GM12878 (cell line): Measurements from ENCODE around the gene DPM1. TPM values are rescaled to one million over a fixed set of nuclear protein-coding genes. Genes with fewer than 3 reads are reported as not detected.

Source experiments
- ATAC-seq: fragments of 200-7000 bp; cut with Tn5 transposase; 3 replicates; pipeline ENCODE4 v1.9.1; 2020; ENCODE audit warnings: mild to moderate bottlenecking, moderate library complexity
- BruUV-seq: library from RNA; stranded (reverse); fragments of 400-500 nt; replicated peaks from 2 replicates; lab custom pipeline; 2021; lab: Mats Ljungman, UMichigan
- CTCF ChIA-PET: fragments of 300-600 bp; sonication (Branson Sonifier 250); formaldehyde crosslinking; extraction: SDS; loops from one replicate; lab custom pipeline; 2021; ENCODE audit warnings: inconsistent platforms; lab: Yijun Ruan, JAX
- POLR2A ChIA-PET: fragments of 350-600 bp; formaldehyde crosslinking; extraction: SDS; loops from one replicate; lab custom pipeline; 2021; ENCODE audit warnings: inconsistent platforms; lab: Charles Lee
- RAD21 ChIA-PET: fragments of 300-600 bp; sonication (Branson Sonifier 250); formaldehyde crosslinking; loops from one replicate; lab custom pipeline; 2023; ENCODE audit warnings: antibody characterized with exemption; ENCODE audit not compliant: unreplicated experiment; lab: Charles Lee
- SMC1A ChIA-PET: fragments of 300-600 bp; sonication (Branson Sonifier 250); formaldehyde crosslinking; loops from one replicate; lab custom pipeline; 2023; ENCODE audit not compliant: unreplicated experiment, uncharacterized antibody; lab: Charles Lee
- DNase-seq: peaks from one replicate; pipeline ENCODE4 v3.0.0-alpha.2; 2011; ENCODE audit warnings: low read depth, low spot score
- FAIRE-seq: peaks from 3 replicates; lab custom pipeline; 2011; peaks lifted over from hg19 to GRCh38; lab: Jason Lieb, UNC
- H2AFZ ChIP-seq: 2 replicates; pipeline ENCODE4 v1.6.0; 2011; ENCODE audit warnings: low read depth, low read length, control low read depth; ENCODE audit not compliant: control insufficient read depth
- H3K27ac ChIP-seq: 2 replicates; pipeline ENCODE4 v1.5.1; 2011; ENCODE audit warnings: control low read depth; ENCODE audit not compliant: control insufficient read depth, insufficient read depth
- H3K27me3 ChIP-seq, 2 experiments: replicated peaks in 1 of 2; 2 replicates each; pipeline versions ENCODE4 v1.6.0 to v1.6.1; 2011; ENCODE audit warnings: low read length in 1 of 2; ENCODE audit not compliant: control insufficient read depth in 2 of 2, insufficient read depth in 2 of 2
- H3K36me3 ChIP-seq, 2 experiments: 2 replicates each; pipeline ENCODE4 v1.5.1; 2011; ENCODE audit warnings: low read length in 1 of 2; ENCODE audit not compliant: control insufficient read depth in 2 of 2, insufficient read depth in 2 of 2
- H3K4me1 ChIP-seq: 2 replicates; pipeline ENCODE4 v1.6.1; 2011; ENCODE audit warnings: mild to moderate bottlenecking, low read length, moderate library complexity, mixed read lengths; ENCODE audit not compliant: control insufficient read depth, insufficient read depth
- H3K4me2 ChIP-seq: 2 replicates; pipeline ENCODE4 v1.6.0; 2011; ENCODE audit warnings: control low read depth; ENCODE audit not compliant: control insufficient read depth, insufficient read depth
- H3K4me3 ChIP-seq: fragments of 200-600 bp; sonication (generic); 2 replicates; pipeline ENCODE4 v1.5.1; 2016
- H3K79me2 ChIP-seq: 2 replicates; pipeline ENCODE4 v1.6.0; 2011; ENCODE audit warnings: low read length; ENCODE audit not compliant: control insufficient read depth, insufficient read depth
- H3K9ac ChIP-seq: 2 replicates; pipeline ENCODE4 v1.8.0; 2011; ENCODE audit warnings: low read length, control low read depth, mixed read lengths; ENCODE audit not compliant: control insufficient read depth, insufficient read depth
- H3K9me3 ChIP-seq: replicated peaks from 3 replicates; pipeline ENCODE4 v1.5.1; 2011; ENCODE audit warnings: mild to moderate bottlenecking, low read length; ENCODE audit not compliant: control insufficient read depth, insufficient read depth
- H4K20me1 ChIP-seq: 2 replicates; pipeline ENCODE4 v1.6.0; 2011; ENCODE audit not compliant: control insufficient read depth, insufficient read depth
- BRCA1 ChIP-seq: IDR thresholded peaks from 2 replicates; pipeline ENCODE4 v1.6.1; 2011; ENCODE audit warnings: low read depth, low read length, improper control_type of control experiment
- CBX5 ChIP-seq: sonication (generic); IDR thresholded peaks from 2 replicates; pipeline ENCODE4 v1.6.1; 2016; ENCODE audit warnings: low read depth, moderate library complexity, mild to moderate bottlenecking, inconsistent platforms
- CREB1 ChIP-seq: IDR thresholded peaks from 2 replicates; pipeline ENCODE4 v1.6.1; 2012; ENCODE audit warnings: low read depth, mild to moderate bottlenecking, inconsistent platforms
- CTCF ChIP-seq, 3 experiments: IDR thresholded peaks in 2 of 3; conservative IDR thresholded peaks in 1 of 3; 2 replicates each; pipeline ENCODE4 v1.5.1; 2011; ENCODE audit warnings: low read depth in 3 of 3, low read length in 3 of 3, mild to moderate bottlenecking in 3 of 3, control low read depth in 2 of 3, moderate library complexity in 2 of 3, inconsistent platforms in 1 of 3, mixed read lengths in 1 of 3; ENCODE audit not compliant: control insufficient read depth in 2 of 3, insufficient read depth in 1 of 3; ENCODE audit errors: extremely low read depth in 1 of 3
- ESRRA ChIP-seq: IDR thresholded peaks from 2 replicates; pipeline ENCODE4 v1.6.1; 2012; ENCODE audit warnings: mild to moderate bottlenecking, low read length, improper control_type of control experiment
- GABPA ChIP-seq: IDR thresholded peaks from 2 replicates; pipeline ENCODE4 v1.6.1; 2014; ENCODE audit warnings: antibody characterized with exemption, low read depth, mild to moderate bottlenecking, inconsistent platforms
- IKZF2 ChIP-seq, 2 experiments: fragments of 450-650 bp; IDR thresholded peaks; 2 replicates each; pipeline ENCODE4 v1.6.1; 2017; ENCODE audit warnings: mild to moderate bottlenecking in 2 of 2, moderate library complexity in 2 of 2
- IRF5 ChIP-seq: fragments of 450-650 bp; IDR thresholded peaks from 2 replicates; pipeline ENCODE4 v1.6.1; 2017; ENCODE audit warnings: borderline replicate concordance
- JUNB ChIP-seq: IDR thresholded peaks from 2 replicates; pipeline ENCODE4 v1.6.1; 2016; ENCODE audit warnings: antibody characterized with exemption, mild to moderate bottlenecking
- KLF5 ChIP-seq: fragments of 450-650 bp; IDR thresholded peaks from 2 replicates; pipeline ENCODE4 v1.6.1; 2014; ENCODE audit warnings: mild to moderate bottlenecking; ENCODE audit not compliant: partially characterized antibody
- NKRF ChIP-seq: fragments of 450-650 bp; conservative IDR thresholded peaks from 2 replicates; pipeline ENCODE4 v1.6.1; 2017; ENCODE audit warnings: mild to moderate bottlenecking, moderate library complexity
- POLR2AphosphoS5 ChIP-seq: IDR thresholded peaks from 2 replicates; pipeline ENCODE4 v1.6.1; 2011; ENCODE audit warnings: mild to moderate bottlenecking, low read length, inconsistent platforms
- SMC3 ChIP-seq: IDR thresholded peaks from 2 replicates; pipeline ENCODE4 v1.6.1; 2011; ENCODE audit warnings: low read length, improper control_type of control experiment, borderline replicate concordance
- STAT3 ChIP-seq: IDR thresholded peaks from 2 replicates; pipeline ENCODE4 v1.6.1; 2011; ENCODE audit warnings: low read depth, low read length, improper control_type of control experiment
- SUZ12 ChIP-seq: fragments of 200-600 bp; sonication (generic); IDR thresholded peaks from one replicate; pipeline ENCODE4 v1.6.1; 2018; ENCODE audit warnings: antibody characterized with exemption, mild to moderate bottlenecking; ENCODE audit not compliant: unreplicated experiment
- YY1 ChIP-seq: IDR thresholded peaks from 2 replicates; pipeline ENCODE4 v1.6.1; 2011; ENCODE audit warnings: low read depth, mild to moderate bottlenecking, low read length
- ZBED1 ChIP-seq: IDR thresholded peaks from 2 replicates; pipeline ENCODE4 v1.6.1; 2016; ENCODE audit warnings: borderline replicate concordance
- ZNF384 ChIP-seq: IDR thresholded peaks from 2 replicates; pipeline ENCODE4 v1.6.1; 2012; ENCODE audit warnings: low read depth, mild to moderate bottlenecking, low read length, improper control_type of control experiment, borderline replicate concordance
- WGBS: methylation state at CpG from one replicate; pipeline ENCODE4 v1.1.6; 2016; ENCODE audit warnings: low lambda C conversion rate; ENCODE audit not compliant: insufficient replicate concordance, insufficient coverage; ENCODE audit errors: missing lambda C conversion rate; 5-methylcytosine and 5-hydroxymethylcytosine counted together
- in situ Hi-C: fragments of 300-500 bp; cut with MboI; formaldehyde crosslinking; loops from 9 replicates; pipeline ENCODE4 v1.14.3; 2018; ENCODE audit warnings: mixed read lengths
- intact Hi-C: fragments of 100-400 bp; cut with micrococcal nuclease; formaldehyde crosslinking; loops from one replicate; pipeline ENCODE4 v1.14.2; 2022; ENCODE audit not compliant: unreplicated experiment
- polyA plus RNA-seq, 11 experiments: library from polyadenylated mRNA; depleted of rRNA in 4 of 11; unstranded in 6 of 11; stranded (reverse) in 5 of 11; fragments of >200 nt; fragmentation: Nextera tagmentation in 4 of 11; fragmentation: Illumina TruSeq in 1 of 11; extraction: Ambion mirVana in 4 of 11; extraction: Trizol in 1 of 11; gene quantifications; 1 replicate in 1 of 11; 2 replicates in 10 of 11; pipeline versions ENCODE4 v1.2.1 to v1.2.3, GENCODE V29; 2011 to 2016; ENCODE audit warnings: inconsistent platforms in 2 of 11, missing spikeins in 2 of 11, low read depth in 1 of 11
- total RNA-seq, 4 experiments: library from RNA; depleted of rRNA in 3 of 4; stranded (reverse); fragments of >200 nt in 3 of 4; fragmentation: Illumina TruSeq in 1 of 4; extraction: Trizol in 1 of 4; gene quantifications; 2 replicates each; pipeline versions ENCODE4 v1.2.1 to v1.2.3, GENCODE V29; 2013 to 2021

The DPM1 gene
- total and polyA plus RNA-seq, 10 of the 15 experiments (the other 5 are each of a cell fraction or from before 2014, with no cell fraction given) = 53.3 to 167 (median 108) TPM

GRCh38 chr20:50980851-50981713 lies 22.8 kb upstream of the DPM1 start:
- 34% methylated on average over 26 of the region's 26 CpGs for WGBS
- POLR2A ChIA-PET = no interaction called here
- DNase-seq (peak; percentile 2), FAIRE-seq (peak; percentile 86), ATAC-seq (peak; percentile 88)
- no peak overlapping the region for H3K27ac ChIP-seq
- SMC1A ChIA-PET = interaction anchor here (0.8 to 1.9 kb wide), 6 partner anchors 23 to 345 kb away, joined by 3 to 12 read pairs (median 4); partner anchors contain the start of genes BCAS4, DPM1 and MOCS3
- H3K4me3 ChIP-seq = no peak overlapping the region
- BruUV-seq = no TSS peak
- no peaks in the 10 kb centered on the region for H3K36me3 ChIP-seq
- RAD21 ChIA-PET = interaction anchor here (1.4 to 4.4 kb wide), 3 partner anchors 23 to 191 kb away, joined by 4 to 28 read pairs (median 5); partner anchors contain the start of genes BCAS4, DPM1 and MOCS3
- H2AFZ ChIP-seq = no peak overlapping the region
- H3K9ac ChIP-seq = no peak overlapping the region
- H3K79me2 ChIP-seq = no peaks in the 10 kb centered on the region
- in situ Hi-C loops (loop anchor here (10.0 kb wide), 1 partner anchor 644 kb away; no protein-coding TSS in a partner anchor), intact Hi-C loops (loop anchor here (5.0 to 10.0 kb wide), 3 partner anchors 189 to 641 kb away; no protein-coding TSS in a partner anchor)
- H4K20me1 ChIP-seq = no peaks in the 10 kb centered on the region; the same call in 1 of the 2 replicates
- no peaks in the 10 kb centered on the region for H3K9me3 ChIP-seq
- H3K4me2 ChIP-seq = no peak overlapping the region; the same call in 1 of the 2 replicates
- H3K27me3 ChIP-seq = no peaks in the 10 kb centered on the region; a peak in 1 of 4 replicates
- CTCF ChIA-PET = interaction anchor here (0.5 to 14.7 kb wide), 33 partner anchors 9 to 645 kb away, joined by 3 to 177 read pairs (median 4); partner anchors contain the start of genes BCAS4, DPM1 and MOCS3
- no peaks in the 10 kb centered on the region for H3K4me1 ChIP-seq
- TF ChIP-seq KLF5 (no peak), NKRF (no peak), YY1 (peak; percentile 62; the same call in 1 of the 2 replicates), ESRRA (no peak), CBX5 (no peak), SMC3 (peak; percentile 48), ZNF384 (no peak), ZBED1 (no peak), CTCF (IDR thresholded peaks at IDR 0.05 in 2 of 3, conservative IDR thresholded peaks at IDR 0.05 in 1 of 3; ENCODE audit: control insufficient read depth in 2 of 3, extremely low read depth in 1 of 3, insufficient read depth in 1 of 3, low read depth in 3 of 3, low read length in 3 of 3) (peak; percentile 70 to 90 (median 74)), STAT3 (no peak), CREB1 (no peak), JUNB (no peak), IKZF2 (IDR thresholded peaks at IDR 0.05) (peak; percentile 24 to 38; a peak in 2 of 4 replicates), GABPA (no peak), POLR2AphosphoS5 (no peak), IRF5 (no peak), SUZ12 (no peak), BRCA1 (no peak)
